M059J (cell line): ENCODE results near the gene CLCN7. TPM values are rescaled to one million over a fixed set of nuclear protein-coding genes. Genes with fewer than 3 reads are reported as not detected.
"Not testable (repeated sequence)": the region's sequence is repeated elsewhere in the genome, so short reads cannot be mapped to it uniquely, and the experiment has no call there.

Experiments
- DNase-seq: peaks from one replicate; pipeline ENCODE4 v3.0.0-alpha.2; 2012; ENCODE audit warnings: low read depth
- total RNA-seq: library from RNA; depleted of rRNA; stranded (reverse); fragments of >200 nt; shearing (Covaris generic); gene quantifications from 2 replicates; pipeline ENCODE4 v1.2.3, GENCODE V29; 2014

CLCN7 gene
- total RNA-seq, 1 experiment from 2014 or later: 84.0 TPM

GRCh38 chr16:1488054-1488601, 13.3 kb upstream of the CLCN7 start:
- no peak for DNase-seq

- DNase-seq: no peak
Observed at GRCh38 chr16:1487395-1488053, 12.7 kb upstream of the CLCN7 start.

GRCh38 chr16:1486551-1487390, 11.9 kb upstream of the CLCN7 start:
- no peak for DNase-seq

- DNase-seq: no peak
Observed at GRCh38 chr16:1485847-1486496, 11.1 kb upstream of the CLCN7 start.

- DNase-seq: peak; percentile 71
Observed at GRCh38 chr16:1481906-1482835, 7.3 kb upstream of the CLCN7 start.

GRCh38 chr16:1478937-1479336, 4.1 kb upstream of the CLCN7 start:
- not testable (repeated sequence) for DNase-seq

- no peak for DNase-seq
Observed at GRCh38 chr16:1477033-1477432, 2.2 kb upstream of the CLCN7 start.

- no peak for DNase-seq
Observed at GRCh38 chr16:1475552-1476114, 805 bp upstream of the CLCN7 start.

GRCh38 chr16:1474082-1474795, 589 bp downstream of the CLCN7 start:
- no peak for DNase-seq

- no peak for DNase-seq
Observed at GRCh38 chr16:1472974-1473373, 1.9 kb downstream of the CLCN7 start.

- DNase-seq: no peak
Observed at GRCh38 chr16:1471569-1472194, 3.1 kb downstream of the CLCN7 start.

GRCh38 chr16:1470481-1471251, 4.2 kb downstream of the CLCN7 start:
- no peak for DNase-seq

- DNase-seq: no peak
Observed at GRCh38 chr16:1469693-1470201, 5.1 kb downstream of the CLCN7 start.

GRCh38 chr16:1469141-1469540, 5.7 kb downstream of the CLCN7 start:
- not testable (repeated sequence) for DNase-seq

- DNase-seq: no peak
Observed at GRCh38 chr16:1468426-1468810, 6.4 kb downstream of the CLCN7 start.

- peak; percentile 12 for DNase-seq
Observed at GRCh38 chr16:1466968-1467521, 7.8 kb downstream of the CLCN7 start.

GRCh38 chr16:1466054-1466453, 8.8 kb downstream of the CLCN7 start:
- no peak for DNase-seq

- no peak for DNase-seq
Observed at GRCh38 chr16:1465567-1465915, 9.3 kb downstream of the CLCN7 start.
